ENCODE data around the gene CPA5.
A peak's percentile ranks its signal among the peaks of the same experiment; 100 is the strongest.
"Not testable (repeated sequence)": the region's sequence is repeated elsewhere in the genome, so short reads cannot be mapped to it uniquely, and the experiment has no call there.

Gene CPA5

GRCh38 chr7:130359276-130359857 is 14.8 kb downstream of the CPA5 start:
- DNase-seq (ENCODE audit: low spot score) = no peak

DNA sequence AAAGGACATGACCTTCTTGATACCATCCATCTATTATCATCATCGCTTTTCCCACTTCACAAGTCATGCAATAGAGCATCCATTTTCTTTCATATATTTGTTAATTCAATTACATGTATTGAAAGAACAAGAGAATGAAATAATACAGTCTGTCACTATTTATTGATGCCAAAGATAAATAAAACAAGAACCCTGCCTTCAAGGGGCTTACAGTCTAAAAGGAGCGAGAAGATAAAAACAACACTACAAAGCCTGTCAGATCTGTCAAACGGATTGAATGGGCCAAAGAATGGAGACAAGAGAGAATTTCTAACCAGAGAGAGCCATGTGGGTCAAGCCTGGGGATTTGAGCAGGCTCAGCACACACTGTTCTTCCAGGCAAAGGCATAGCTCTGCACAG is 15.9 kb downstream of the CPA5 start:
- DNase-seq (ENCODE audit: low spot score) = no peak

DNA sequence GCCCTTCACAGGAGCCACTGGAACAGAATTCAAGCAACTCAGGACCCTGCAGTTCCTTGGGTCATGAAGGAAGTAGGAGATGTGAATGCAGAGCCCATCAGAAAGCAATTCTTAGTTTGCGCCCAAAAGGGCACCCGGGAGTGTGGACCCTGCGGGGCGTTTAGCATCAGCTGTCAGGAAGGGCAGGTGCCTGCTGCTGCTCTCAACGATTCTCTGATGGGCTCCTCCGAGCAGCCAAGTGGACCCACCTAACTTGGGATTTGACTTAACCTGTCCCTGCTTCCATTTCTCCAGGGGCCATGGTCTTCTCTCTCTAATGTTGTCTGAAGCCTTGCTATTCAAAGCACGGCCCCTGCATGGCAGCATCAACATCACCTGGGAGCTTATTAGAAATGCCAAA is 17.1 kb downstream of the CPA5 start:
- DNase-seq (ENCODE audit: low spot score) = no peak

DNA sequence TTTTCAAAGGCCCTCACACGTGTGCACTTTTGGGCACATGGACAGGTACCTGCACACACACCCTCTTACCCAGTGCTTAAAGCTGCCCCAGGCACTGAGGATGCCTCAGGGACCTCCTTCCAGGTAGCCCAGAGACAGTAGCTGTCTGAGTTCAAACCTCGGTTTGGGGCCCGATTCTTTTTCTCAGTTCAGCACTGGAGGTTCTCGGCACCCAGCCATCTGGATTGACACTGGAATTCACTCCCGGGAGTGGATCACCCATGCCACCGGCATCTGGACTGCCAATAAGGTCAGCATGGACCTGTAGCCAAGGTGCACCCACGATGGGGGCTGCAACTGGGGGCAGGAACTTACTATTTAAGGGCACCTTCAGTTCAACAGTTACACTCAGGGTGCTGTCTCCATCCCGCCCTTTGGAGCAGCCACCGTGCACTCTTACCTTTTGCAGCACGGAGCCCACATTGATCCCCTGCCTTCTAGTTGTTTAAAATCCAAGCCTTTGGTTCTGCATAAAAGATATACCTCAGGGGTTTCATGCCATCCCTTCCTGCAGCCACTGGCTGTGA is 17.7 kb downstream of the CPA5 start:
- DNase-seq (ENCODE audit: low spot score) = no peak

DNA sequence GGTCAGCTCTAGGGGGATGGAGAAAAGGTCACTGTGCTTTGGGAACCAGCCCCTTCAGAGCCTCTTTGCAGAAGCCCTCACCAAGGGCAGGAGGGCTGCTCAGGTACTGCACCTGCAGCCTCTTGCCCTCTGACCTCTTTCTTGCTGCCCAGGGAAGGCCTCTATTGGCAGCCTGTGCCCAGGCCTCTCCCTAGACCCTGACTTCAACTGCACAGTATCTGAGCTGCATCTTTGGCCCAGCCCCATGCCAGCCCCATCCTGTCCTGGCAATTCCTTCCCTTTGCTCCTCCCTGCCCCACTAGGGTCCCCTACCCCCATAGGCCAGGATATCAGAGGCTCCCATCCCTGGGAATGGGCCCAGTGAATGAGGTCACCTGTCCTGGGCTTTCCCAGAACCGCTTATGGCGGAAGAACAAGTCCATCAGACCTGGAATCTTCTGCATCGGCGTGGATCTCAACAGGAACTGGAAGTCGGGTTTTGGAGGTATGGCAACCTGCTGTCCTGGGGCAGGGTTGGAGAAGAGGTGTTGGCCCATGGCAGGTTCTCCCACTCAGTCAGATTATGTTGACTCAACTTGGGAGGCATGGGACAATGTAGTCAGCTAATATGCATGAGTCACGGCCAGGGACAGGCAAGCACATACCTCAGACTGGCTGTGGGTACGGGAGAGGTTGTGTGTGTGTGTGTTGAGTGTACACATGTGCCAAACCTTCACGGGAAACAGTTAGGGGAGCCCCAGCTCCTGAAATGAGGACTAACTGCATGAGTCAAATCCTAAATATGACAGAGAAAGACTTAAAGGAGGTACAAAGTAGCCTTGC is 18.6 kb downstream of the CPA5 start:
- peak; percentile 99 for DNase-seq (ENCODE audit: low spot score)

GRCh38 chr7:130364451-130364850 is 19.8 kb downstream of the CPA5 start:
- no peak for DNase-seq (ENCODE audit: low spot score)

DNA sequence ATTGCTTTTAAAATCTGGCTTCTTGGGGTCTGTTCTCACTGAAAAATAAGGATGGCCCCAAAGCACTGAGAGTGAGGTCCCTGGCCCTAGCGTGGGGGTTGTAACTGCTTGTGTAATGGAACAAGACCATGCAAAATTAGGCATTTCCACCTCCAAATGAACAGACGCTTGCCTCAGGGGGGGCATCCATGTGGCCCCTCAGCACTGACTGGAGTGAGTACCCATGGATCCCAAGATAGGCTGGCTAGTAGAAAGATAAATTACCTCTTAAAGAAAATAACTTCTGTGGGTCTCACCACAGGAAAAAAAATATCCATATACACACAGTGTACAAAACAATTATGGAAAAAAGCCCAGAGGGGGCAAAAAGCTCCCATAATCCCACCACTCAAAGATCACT is 20.5 kb downstream of the CPA5 start:
- no peak for DNase-seq (ENCODE audit: low spot score)

GRCh38 chr7:130365511-130366441 is 21.2 kb downstream of the CPA5 start:
- DNase-seq (ENCODE audit: low spot score) = peak; percentile 77

DNA sequence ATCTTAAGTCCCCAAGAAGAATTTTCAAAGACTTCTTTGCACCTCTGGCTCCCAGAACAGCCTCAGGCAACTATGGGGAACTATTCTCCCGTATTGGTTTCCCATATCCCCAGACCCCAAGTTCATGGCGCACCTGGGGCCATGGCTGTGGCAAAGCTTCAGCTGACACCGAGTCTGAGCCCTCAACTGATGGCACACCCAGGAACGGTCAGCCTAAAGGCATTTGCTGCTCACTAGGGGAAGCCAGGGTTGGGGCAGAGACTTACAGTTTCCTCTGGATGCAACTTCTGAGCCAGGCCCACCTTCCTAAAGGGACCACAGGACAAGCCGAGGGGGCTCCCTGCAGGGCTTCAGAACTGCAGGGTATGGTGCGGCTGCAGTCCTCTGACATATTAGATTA is 21.9 kb downstream of the CPA5 start:
- peak; percentile 21 for DNase-seq (ENCODE audit: low spot score)

- DNase-seq (ENCODE audit: low spot score) = no peak
Observed at GRCh38 chr7:130367088-130367755, 22.6 kb downstream of the CPA5 start.

DNA sequence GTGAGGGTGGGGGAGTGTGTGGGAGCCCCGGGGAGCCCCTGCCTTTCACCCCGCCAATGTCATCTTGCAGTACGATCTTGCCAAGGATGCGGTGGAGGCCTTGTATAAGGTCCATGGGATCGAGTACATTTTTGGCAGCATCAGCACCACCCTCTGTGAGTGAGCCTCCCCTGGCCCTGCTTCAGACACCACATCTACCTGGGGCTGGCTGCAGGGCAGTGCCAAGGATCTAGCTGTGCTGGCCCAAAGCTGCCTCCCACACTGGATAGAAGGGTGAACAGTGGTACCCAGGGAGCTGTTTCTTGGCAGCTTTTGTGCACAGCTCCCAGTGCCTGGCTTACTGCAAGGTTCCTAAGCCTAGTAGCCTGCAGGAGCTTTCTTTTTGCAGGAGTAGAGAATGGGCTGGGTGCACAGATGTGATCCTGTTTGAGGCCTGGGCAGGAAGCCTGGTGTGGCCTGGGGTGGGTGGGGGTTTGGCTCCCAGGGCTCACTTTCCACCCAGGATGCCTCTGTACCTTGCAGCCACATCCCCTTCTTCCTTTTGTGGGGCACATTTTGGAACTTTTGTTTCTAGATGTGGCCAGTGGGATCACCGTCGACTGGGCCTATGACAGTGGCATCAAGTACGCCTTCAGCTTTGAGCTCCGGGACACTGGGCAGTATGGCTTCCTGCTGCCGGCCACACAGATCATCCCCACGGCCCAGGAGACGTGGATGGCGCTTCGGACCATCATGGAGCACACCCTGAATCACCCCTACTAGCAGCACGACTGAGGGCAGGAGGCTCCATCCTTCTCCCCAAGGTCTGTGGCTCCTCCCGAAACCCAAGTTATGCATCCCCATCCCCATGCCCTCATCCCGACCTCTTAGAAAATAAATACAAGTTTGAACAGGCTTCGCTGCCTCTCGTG is 23.5 kb downstream of the CPA5 start:
- no peak for DNase-seq (ENCODE audit: low spot score)

GRCh38 chr7:130369110-130369711 is 24.6 kb downstream of the CPA5 start:
- peak; percentile 33 for DNase-seq (ENCODE audit: low spot score)

GRCh38 chr7:130369831-130370550 is 25.4 kb downstream of the CPA5 start:
- no peak for DNase-seq (ENCODE audit: low spot score)

DNA sequence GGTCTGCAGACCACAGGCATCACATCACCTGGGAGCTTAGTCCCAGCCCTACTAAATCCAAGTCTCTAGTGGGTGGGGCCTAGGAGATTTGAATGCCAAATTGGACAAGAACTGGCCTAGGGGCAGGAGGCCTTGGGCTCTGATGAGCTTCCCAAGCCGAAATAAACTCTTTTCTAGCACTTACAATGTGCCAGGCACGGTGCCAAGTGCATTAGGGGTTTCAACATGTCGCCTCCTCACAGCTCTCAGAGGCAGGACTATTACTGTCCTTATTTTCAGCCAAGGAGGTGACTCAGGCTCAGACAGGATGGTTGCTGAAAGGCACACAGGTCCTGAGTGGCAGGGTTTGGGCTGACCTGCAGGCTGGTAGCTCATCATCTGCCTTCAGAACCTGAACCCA is 26.4 kb downstream of the CPA5 start:
- peak; percentile 28 for DNase-seq (ENCODE audit: low spot score)

- no peak for DNase-seq (ENCODE audit: low spot score)
Observed at GRCh38 chr7:130372402-130373165, 28.0 kb downstream of the CPA5 start.

DNA sequence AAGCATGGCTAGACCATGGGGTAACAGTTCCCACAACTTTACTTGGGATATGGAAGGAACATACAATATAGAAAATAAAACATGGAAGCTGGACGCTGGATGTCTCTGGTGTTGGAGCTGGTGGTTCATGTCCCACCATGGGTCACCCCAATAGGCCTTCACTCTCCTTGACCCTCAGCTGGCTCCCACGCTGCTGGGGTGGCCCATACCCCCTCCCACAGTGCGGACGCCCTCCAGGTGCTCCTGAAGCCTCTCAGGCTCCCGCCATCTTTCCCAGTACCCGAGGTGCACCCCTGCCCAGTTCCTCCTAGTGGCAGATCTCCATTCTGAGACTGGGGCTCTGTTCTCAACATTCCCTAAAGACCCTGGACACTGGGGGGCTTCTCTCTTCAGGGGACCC is 29.9 kb downstream of the CPA5 start:
- DNase-seq (ENCODE audit: low spot score) = no peak

DNA sequence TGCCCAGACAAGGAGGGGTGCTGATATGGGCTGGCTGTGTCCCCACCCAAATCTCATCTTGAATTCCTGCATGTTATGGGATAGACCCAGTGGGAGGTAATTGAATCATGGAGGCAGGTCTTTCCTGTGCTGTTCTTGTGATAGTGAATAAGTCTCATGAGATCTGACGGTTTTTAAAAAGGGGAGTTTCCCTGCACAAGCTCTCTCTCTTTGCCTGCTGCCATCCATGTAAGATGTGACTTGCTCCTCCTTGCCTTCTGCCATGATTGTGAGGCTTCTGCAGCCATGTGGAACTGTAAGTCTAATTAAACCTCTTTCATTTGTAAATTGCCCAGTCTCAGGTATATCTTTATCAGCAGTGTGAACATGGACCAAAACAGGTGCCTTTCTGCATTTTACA is 31.8 kb downstream of the CPA5 start:
- not testable (repeated sequence) for DNase-seq (ENCODE audit: low spot score)

DNA sequence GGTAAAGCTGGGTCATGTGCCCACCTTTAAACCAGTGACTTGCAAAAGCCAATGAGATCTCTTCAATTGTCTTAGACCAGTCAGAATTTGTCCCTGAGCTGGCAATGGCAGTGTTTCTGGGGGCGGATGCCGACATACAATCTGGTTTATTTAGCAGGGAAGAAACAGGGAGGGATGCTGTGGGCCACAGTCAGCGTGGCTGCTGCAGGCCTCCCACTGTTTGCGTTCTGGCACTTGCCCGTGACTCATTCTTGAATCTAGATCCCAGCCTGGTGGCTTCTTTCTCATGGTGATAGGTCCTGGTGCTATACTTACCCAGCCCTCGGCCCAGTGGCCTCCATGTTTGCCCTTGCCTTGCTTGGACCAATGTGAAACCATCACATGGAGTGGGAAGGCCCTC is 32.6 kb downstream of the CPA5 start:
- DNase-seq (ENCODE audit: low spot score) = no peak

GRCh38 chr7:130379019-130379418 is 34.4 kb downstream of the CPA5 start:
- DNase-seq (ENCODE audit: low spot score) = no peak

Measured in kidney tubule cell (primary cell).